ENCODE measurements around the gene GNPNAT1.
A peak's percentile ranks its signal among the peaks of the same experiment; 100 is the strongest.

GNPNAT1 gene

DNA sequence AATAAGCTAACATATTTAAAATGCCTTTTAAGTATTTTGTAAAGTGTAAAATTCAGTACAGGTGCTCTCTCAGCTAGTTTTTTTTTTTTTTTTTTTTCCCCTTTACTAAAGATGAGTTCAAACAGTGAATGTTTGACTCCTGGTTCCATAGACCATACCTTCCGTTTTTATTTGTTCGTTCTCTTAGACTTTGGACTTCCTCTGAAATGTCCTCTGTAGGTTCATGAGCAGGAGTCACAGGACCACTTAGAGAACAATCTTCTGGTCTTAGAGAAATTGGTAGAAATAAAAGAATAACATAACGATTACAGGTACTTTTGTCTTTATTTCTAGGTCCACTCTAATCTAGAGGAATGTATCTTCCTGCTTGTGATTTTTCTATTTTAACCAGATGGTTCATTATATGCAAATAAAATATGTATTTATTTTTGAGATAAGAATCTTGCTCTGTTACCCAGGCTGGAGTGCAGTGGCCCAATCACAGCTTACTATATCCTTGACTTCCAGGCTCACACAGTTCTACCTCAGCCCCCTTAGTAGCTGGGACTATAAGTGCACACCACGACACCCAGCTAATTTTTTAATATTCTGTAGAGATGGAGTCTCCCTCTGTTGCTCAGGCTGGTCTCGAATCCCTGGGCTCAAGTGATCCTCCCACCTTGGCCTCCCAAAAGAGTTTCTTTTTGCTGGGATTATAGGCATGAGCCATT is 35.6 kb downstream of the GNPNAT1 start:
- Histone ChIP-seq H3K27me3 (ENCODE audit: insufficient read depth, poor library complexity, severe bottlenecking) (no peaks in the 10 kb centered on the region), H3K4me3 (replicated peaks; ENCODE audit: insufficient read depth, low read length) (no peak overlapping the region), H3K27ac (replicated peaks) (no peak overlapping the region)
- no peak for DNase-seq (ENCODE audit: low read depth in 1 of 2, low spot score in 1 of 2)
- TF ChIP-seq, protein P1, sequence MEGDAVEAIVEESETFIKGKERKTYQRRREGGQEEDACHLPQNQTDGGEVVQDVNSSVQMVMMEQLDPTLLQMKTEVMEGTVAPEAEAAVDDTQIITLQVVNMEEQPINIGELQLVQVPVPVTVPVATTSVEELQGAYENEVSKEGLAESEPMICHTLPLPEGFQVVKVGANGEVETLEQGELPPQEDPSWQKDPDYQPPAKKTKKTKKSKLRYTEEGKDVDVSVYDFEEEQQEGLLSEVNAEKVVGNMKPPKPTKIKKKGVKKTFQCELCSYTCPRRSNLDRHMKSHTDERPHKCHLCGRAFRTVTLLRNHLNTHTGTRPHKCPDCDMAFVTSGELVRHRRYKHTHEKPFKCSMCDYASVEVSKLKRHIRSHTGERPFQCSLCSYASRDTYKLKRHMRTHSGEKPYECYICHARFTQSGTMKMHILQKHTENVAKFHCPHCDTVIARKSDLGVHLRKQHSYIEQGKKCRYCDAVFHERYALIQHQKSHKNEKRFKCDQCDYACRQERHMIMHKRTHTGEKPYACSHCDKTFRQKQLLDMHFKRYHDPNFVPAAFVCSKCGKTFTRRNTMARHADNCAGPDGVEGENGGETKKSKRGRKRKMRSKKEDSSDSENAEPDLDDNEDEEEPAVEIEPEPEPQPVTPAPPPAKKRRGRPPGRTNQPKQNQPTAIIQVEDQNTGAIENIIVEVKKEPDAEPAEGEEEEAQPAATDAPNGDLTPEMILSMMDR (IDR thresholded peaks at IDR 0.05; ENCODE audit: insufficient read depth, low read length), result no peak
- TF ChIP-seq, protein P2, sequence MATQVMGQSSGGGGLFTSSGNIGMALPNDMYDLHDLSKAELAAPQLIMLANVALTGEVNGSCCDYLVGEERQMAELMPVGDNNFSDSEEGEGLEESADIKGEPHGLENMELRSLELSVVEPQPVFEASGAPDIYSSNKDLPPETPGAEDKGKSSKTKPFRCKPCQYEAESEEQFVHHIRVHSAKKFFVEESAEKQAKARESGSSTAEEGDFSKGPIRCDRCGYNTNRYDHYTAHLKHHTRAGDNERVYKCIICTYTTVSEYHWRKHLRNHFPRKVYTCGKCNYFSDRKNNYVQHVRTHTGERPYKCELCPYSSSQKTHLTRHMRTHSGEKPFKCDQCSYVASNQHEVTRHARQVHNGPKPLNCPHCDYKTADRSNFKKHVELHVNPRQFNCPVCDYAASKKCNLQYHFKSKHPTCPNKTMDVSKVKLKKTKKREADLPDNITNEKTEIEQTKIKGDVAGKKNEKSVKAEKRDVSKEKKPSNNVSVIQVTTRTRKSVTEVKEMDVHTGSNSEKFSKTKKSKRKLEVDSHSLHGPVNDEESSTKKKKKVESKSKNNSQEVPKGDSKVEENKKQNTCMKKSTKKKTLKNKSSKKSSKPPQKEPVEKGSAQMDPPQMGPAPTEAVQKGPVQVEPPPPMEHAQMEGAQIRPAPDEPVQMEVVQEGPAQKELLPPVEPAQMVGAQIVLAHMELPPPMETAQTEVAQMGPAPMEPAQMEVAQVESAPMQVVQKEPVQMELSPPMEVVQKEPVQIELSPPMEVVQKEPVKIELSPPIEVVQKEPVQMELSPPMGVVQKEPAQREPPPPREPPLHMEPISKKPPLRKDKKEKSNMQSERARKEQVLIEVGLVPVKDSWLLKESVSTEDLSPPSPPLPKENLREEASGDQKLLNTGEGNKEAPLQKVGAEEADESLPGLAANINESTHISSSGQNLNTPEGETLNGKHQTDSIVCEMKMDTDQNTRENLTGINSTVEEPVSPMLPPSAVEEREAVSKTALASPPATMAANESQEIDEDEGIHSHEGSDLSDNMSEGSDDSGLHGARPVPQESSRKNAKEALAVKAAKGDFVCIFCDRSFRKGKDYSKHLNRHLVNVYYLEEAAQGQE (IDR thresholded peaks at IDR 0.05; ENCODE audit: insufficient replicate concordance, low read depth), result no peak
- TF ChIP-seq SPI1 (IDR thresholded peaks at IDR 0.05; ENCODE audit: borderline replicate concordance, low read depth), result no peak
- TF ChIP-seq GABPA (IDR thresholded peaks at IDR 0.05; ENCODE audit: low read depth), result no peak
- TF ChIP-seq POLR2AphosphoS5 (IDR thresholded peaks at IDR 0.05; ENCODE audit: low read depth), result no peak

DNA sequence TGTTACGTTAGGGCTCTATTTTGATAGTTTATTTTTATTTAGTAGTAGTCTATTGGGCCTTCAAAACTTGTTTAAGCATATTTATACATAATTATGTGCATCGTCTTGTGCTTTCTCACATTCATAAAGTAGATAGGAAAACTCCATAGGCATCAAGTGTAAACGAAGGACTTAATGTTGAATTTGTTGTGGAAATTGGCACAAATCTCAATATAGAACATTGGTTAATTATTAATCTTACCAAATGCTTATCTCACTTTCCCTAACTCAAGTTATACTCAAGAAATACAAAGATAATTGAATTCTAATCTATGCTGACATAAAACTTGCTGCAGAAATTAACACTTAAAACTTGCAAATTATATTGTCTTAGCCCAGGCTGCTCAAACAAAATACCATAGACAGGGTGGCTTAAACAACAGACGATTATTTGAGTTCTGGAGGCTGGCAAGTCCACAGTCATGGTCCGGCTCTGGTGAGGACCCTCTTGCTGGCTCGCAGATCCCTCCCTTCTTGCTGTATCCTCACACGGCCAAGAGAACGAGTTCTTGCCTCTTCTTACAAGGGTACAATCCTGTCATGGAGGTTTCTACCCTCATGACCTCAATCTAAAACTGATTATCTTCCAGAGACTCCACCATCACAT is 42.6 kb downstream of the GNPNAT1 start:
- no peak for DNase-seq (ENCODE audit: low read depth in 1 of 2, low spot score in 1 of 2)
- H3K4me3 ChIP-seq (replicated peaks; ENCODE audit: insufficient read depth, low read length), result no peak overlapping the region
- H3K27ac ChIP-seq (replicated peaks), result no peak overlapping the region
- no peaks in the 10 kb centered on the region for H3K27me3 ChIP-seq (ENCODE audit: insufficient read depth, poor library complexity, severe bottlenecking)
- no peak for TF ChIP-seq GABPA (IDR thresholded peaks at IDR 0.05; ENCODE audit: low read depth)
- TF ChIP-seq, protein P2 (IDR thresholded peaks at IDR 0.05; ENCODE audit: insufficient replicate concordance, low read depth), result no peak

DNA sequence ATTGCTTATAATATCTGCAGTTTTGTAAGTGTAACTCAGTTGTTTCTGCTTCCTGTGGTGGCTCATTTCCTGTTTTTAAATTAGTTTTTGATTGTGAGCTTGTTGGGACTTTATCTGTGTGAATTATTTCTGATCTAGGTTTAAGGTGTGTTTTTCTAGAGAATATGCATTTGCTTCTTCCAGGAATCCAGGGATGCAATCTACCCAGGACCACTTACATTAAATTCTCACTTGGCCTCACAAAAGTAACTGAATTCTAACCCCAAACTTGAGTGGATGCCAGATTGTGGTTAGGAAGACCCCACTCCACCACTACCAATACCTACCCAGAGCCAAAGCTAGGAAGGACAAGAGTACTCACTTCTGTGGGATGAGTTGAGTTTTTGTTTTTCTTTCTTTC is 49.5 kb downstream of the GNPNAT1 start:
- H3K4me3 ChIP-seq (replicated peaks; ENCODE audit: insufficient read depth, low read length), result no peak overlapping the region
- peak overlapping the region; percentile 12; the same call in 1 of the 2 replicates for H3K27ac ChIP-seq (replicated peaks)
- no peaks in the 10 kb centered on the region for H3K27me3 ChIP-seq (ENCODE audit: insufficient read depth, poor library complexity, severe bottlenecking)
- no peak for DNase-seq (ENCODE audit: low read depth in 1 of 2, low spot score in 1 of 2)
- TF ChIP-seq, protein P2 (IDR thresholded peaks at IDR 0.05; ENCODE audit: insufficient replicate concordance, low read depth), result no peak
- TF ChIP-seq SPI1 (IDR thresholded peaks at IDR 0.05; ENCODE audit: borderline replicate concordance, low read depth) (peak; percentile 36; the same call in 1 of the 2 replicates), GABPA (IDR thresholded peaks at IDR 0.05; ENCODE audit: low read depth) (no peak), POLR2AphosphoS5 (IDR thresholded peaks at IDR 0.05; ENCODE audit: low read depth) (no peak)
- TF ChIP-seq, protein P1 (IDR thresholded peaks at IDR 0.05; ENCODE audit: insufficient read depth, low read length), result no peak

Data from HL-60 (cell line).